Calu3 (cell line): ENCODE results near the gene CCDC87. TPM values are rescaled to one million over a fixed set of nuclear protein-coding genes. Genes with fewer than 3 reads are reported as not detected.

Source experiments
- BruUV-seq: library from RNA; stranded (reverse); fragments of 400-500 nt; replicated peaks from 2 replicates; lab custom pipeline; 2021; lab: Mats Ljungman, UMichigan
- CTCF ChIA-PET: fragments of 300-600 bp; sonication (Branson Sonifier 250); formaldehyde crosslinking; loops from one replicate; lab custom pipeline; 2022; ENCODE audit warnings: antibody characterized with exemption; lab: Charles Lee
- DNase-seq: peaks from one replicate; pipeline ENCODE4 v3.0.0; 2022
- H3K27ac Mint-ChIP-seq: one replicate; pipeline ENCODE4 v1.8.0; 2022; ENCODE audit warnings: mixed read lengths; ENCODE audit not compliant: unreplicated experiment
- H3K27me3 Mint-ChIP-seq: one replicate; pipeline ENCODE4 v1.8.0; 2022; ENCODE audit warnings: mixed read lengths; ENCODE audit not compliant: unreplicated experiment
- H3K36me3 Mint-ChIP-seq: one replicate; pipeline ENCODE4 v1.8.0; 2022; ENCODE audit warnings: mild to moderate bottlenecking, moderate library complexity, mixed read lengths; ENCODE audit not compliant: insufficient read depth, unreplicated experiment
- H3K4me1 Mint-ChIP-seq: one replicate; pipeline ENCODE4 v1.8.0; 2022; ENCODE audit warnings: mild to moderate bottlenecking, low read depth, mixed read lengths; ENCODE audit not compliant: unreplicated experiment
- H3K4me3 Mint-ChIP-seq: one replicate; pipeline ENCODE4 v1.8.0; 2022; ENCODE audit warnings: mild to moderate bottlenecking, low read depth, moderate library complexity, mixed read lengths; ENCODE audit not compliant: unreplicated experiment
- H3K9me3 Mint-ChIP-seq: one replicate; pipeline ENCODE4 v1.8.0; 2022; ENCODE audit warnings: low read depth, mixed read lengths; ENCODE audit not compliant: unreplicated experiment
- CTCF ChIP-seq: fragments of 200-600 bp; IDR thresholded peaks from one replicate; pipeline ENCODE4 v1.8.0; 2022; ENCODE audit warnings: antibody characterized with exemption; ENCODE audit not compliant: unreplicated experiment
- intact Hi-C: fragments of 100-400 bp; cut with micrococcal nuclease; formaldehyde crosslinking; loops from one replicate; pipeline ENCODE4 v1.10.0; 2022; ENCODE audit not compliant: unreplicated experiment
- total RNA-seq: library from RNA; stranded (reverse); gene quantifications from 2 replicates; pipeline ENCODE4 v1.2.3, GENCODE V29; 2022

Gene CCDC87
- total RNA-seq, 1 experiment from 2014 or later = 1.0 TPM

- H3K27ac Mint-ChIP-seq = no peak overlapping the region
- no peak for TF ChIP-seq CTCF
- H3K9me3 Mint-ChIP-seq = peaks cover 7% of the 10 kb centered on the region
- CTCF ChIA-PET = no interaction called here
- no peaks in the 10 kb centered on the region for H3K4me1 Mint-ChIP-seq
- BruUV-seq = no TSS peak
- DNase-seq = no peak
- no peaks in the 10 kb centered on the region for H3K36me3 Mint-ChIP-seq
- H3K27me3 Mint-ChIP-seq = peaks cover 32% of the 10 kb centered on the region
- no peak overlapping the region for H3K4me3 Mint-ChIP-seq
- intact Hi-C loops = no loop called here
Measured at GRCh38 chr11:66581261-66581660, 11.6 kb downstream of the CCDC87 start.

GRCh38 chr11:66580803-66581202 lies 12.1 kb downstream of the CCDC87 start:
- DNase-seq = no peak
- TF ChIP-seq CTCF = no peak
- CTCF ChIA-PET = interaction anchor here (0.5 kb wide), 1 partner anchor 102 kb away, joined by 4 read pairs; no protein-coding TSS in a partner anchor
- Mint-ChIP-seq H3K36me3 (no peaks in the 10 kb centered on the region), H3K9me3 (peaks cover 7% of the 10 kb centered on the region), H3K27ac (no peak overlapping the region), H3K4me1 (no peaks in the 10 kb centered on the region), H3K4me3 (no peak overlapping the region), H3K27me3 (peaks cover 37% of the 10 kb centered on the region)
- no TSS peak for BruUV-seq
- intact Hi-C loops = no loop called here

DNA sequence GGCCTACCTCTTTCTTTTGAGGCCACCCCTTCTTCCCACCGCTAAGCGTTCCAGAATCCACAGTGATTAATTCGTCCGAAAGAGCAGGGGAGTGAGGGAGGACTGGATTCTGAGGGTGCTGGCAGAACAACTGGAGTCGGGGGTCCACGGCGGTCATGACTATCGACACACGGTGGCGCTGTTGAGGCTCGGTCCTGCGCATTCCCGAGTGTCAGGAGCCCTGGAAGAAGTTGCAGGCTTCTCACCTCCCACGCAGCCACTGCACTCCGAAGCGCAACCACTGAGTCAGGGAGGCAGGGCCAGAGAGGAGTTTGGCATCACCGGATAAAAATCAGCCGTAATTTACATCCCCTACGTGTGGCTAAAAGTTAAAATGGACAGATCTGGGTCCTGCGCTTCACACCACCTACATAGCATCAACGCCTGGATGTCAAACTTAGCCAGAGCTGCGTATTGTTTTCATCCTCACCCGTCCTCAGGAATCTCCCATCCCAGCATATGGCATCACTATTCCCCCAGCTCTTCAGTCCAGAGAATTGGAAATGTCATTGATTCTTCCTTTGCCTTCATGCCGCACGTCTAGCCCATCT lies 13.8 kb downstream of the CCDC87 start:
- Mint-ChIP-seq H3K27ac (no peak overlapping the region), H3K9me3 (peaks cover 7% of the 10 kb centered on the region), H3K36me3 (no peaks in the 10 kb centered on the region), H3K4me3 (no peak overlapping the region), H3K27me3 (peaks cover 54% of the 10 kb centered on the region), H3K4me1 (no peaks in the 10 kb centered on the region)
- CTCF ChIA-PET = interaction anchor here (1.5 kb wide), 1 partner anchor 99 kb away, joined by 9 read pairs; the partner anchor contains the start of gene RBM4B
- peak; percentile 75 for DNase-seq
- TF ChIP-seq CTCF = peak; percentile 81
- no TSS peak for BruUV-seq
- intact Hi-C loops = loop anchor here (5.0 to 10.0 kb wide), 2 partner anchors 98 to 256 kb away; partner anchors contain the start of gene RBM4B

GRCh38 chr11:66570850-66571180 lies 22.0 kb downstream of the CCDC87 start:
- Mint-ChIP-seq H3K4me1 (no peaks in the 10 kb centered on the region), H3K36me3 (no peaks in the 10 kb centered on the region), H3K27me3 (peaks cover 71% of the 10 kb centered on the region), H3K9me3 (no peaks in the 10 kb centered on the region), H3K27ac (no peak overlapping the region), H3K4me3 (no peak overlapping the region)
- no peak for TF ChIP-seq CTCF
- intact Hi-C loops = loop anchor here (10.0 kb wide), 1 partner anchor 264 kb away; no protein-coding TSS in a partner anchor
- CTCF ChIA-PET = no interaction called here
- no TSS peak for BruUV-seq
- DNase-seq = no peak
